H9 (cell line): ENCODE results near the gene TMEM192. TPM values are rescaled to one million over a fixed set of nuclear protein-coding genes. Genes with fewer than 3 reads are reported as not detected.

ENCODE experiments used
- DNase-seq: peaks from one replicate; pipeline ENCODE4 v3.0.0-alpha.2; 2017
- H2AFZ ChIP-seq: one replicate; pipeline ENCODE4 v1.6.1; 2013; ENCODE audit warnings: mild to moderate bottlenecking, low read length, control low read depth, moderate library complexity
- H2AK5ac ChIP-seq: 2 replicates; pipeline ENCODE4 v1.6.1; 2013; ENCODE audit warnings: low read length, control low read depth, mixed read lengths; ENCODE audit not compliant: insufficient read length
- H2BK120ac ChIP-seq: one replicate; pipeline ENCODE4 v1.6.1; 2013; ENCODE audit warnings: low read depth, mild to moderate bottlenecking, low read length, control low read depth, inconsistent platforms; ENCODE audit not compliant: poor library complexity, severe bottlenecking
- H2BK12ac ChIP-seq: 2 replicates; pipeline ENCODE4 v1.6.1; 2013; ENCODE audit warnings: low read length, control low read depth, mixed read lengths, low read depth; ENCODE audit not compliant: insufficient read length
- H2BK15ac ChIP-seq: 2 replicates; pipeline ENCODE4 v1.6.1; 2013; ENCODE audit warnings: low read depth, low read length, control low read depth
- H2BK20ac ChIP-seq: one replicate; pipeline ENCODE4 v1.6.1; 2013; ENCODE audit warnings: low read depth, mild to moderate bottlenecking, low read length, control low read depth, inconsistent platforms; ENCODE audit not compliant: poor library complexity, severe bottlenecking
- H2BK5ac ChIP-seq: 2 replicates; pipeline ENCODE4 v1.6.1; 2013; ENCODE audit warnings: low read length, control low read depth, mixed read lengths; ENCODE audit not compliant: insufficient read length
- H3K14ac ChIP-seq: 2 replicates; pipeline ENCODE4 v1.6.1; 2013; ENCODE audit warnings: low read length, control low read depth; ENCODE audit not compliant: insufficient read depth
- H3K18ac ChIP-seq: 2 replicates; pipeline ENCODE4 v1.6.1; 2013; ENCODE audit warnings: low read depth, mild to moderate bottlenecking, mixed read lengths, low read length, control low read depth; ENCODE audit not compliant: insufficient read length
- H3K23ac ChIP-seq: 2 replicates; pipeline ENCODE4 v1.6.1; 2013; ENCODE audit warnings: low read length, control low read depth, mixed read lengths, low read depth; ENCODE audit not compliant: insufficient read length
- H3K23me2 ChIP-seq: 2 replicates; pipeline ENCODE4 v1.6.1; 2013; ENCODE audit warnings: low read depth, mild to moderate bottlenecking, mixed read lengths, low read length, control low read depth; ENCODE audit not compliant: insufficient read length, poor library complexity, severe bottlenecking
- H3K27ac ChIP-seq: 2 replicates; pipeline ENCODE4 v1.5.1; 2013; ENCODE audit warnings: low read length, control low read depth, mixed read lengths, low read depth; ENCODE audit not compliant: insufficient read length
- H3K27me3 ChIP-seq: 2 replicates; pipeline ENCODE4 v1.6.1; 2013; ENCODE audit warnings: low read length, control low read depth, inconsistent platforms; ENCODE audit not compliant: insufficient read depth
- H3K4ac ChIP-seq: 2 replicates; pipeline ENCODE4 v1.6.1; 2013; ENCODE audit warnings: low read depth, mild to moderate bottlenecking, control low read depth, inconsistent platforms, low read length, moderate library complexity
- H3K4me1 ChIP-seq: 2 replicates; pipeline ENCODE4 v1.6.1; 2013; ENCODE audit warnings: low read length, control low read depth, inconsistent platforms; ENCODE audit not compliant: insufficient read depth
- H3K4me2 ChIP-seq: 2 replicates; pipeline ENCODE4 v1.6.1; 2013; ENCODE audit warnings: low read length, control low read depth, mixed read lengths; ENCODE audit not compliant: insufficient read length, insufficient read depth
- H3K56ac ChIP-seq: 2 replicates; pipeline ENCODE4 v1.6.1; 2013; ENCODE audit warnings: low read depth, mild to moderate bottlenecking, mixed read lengths, low read length, control low read depth; ENCODE audit not compliant: insufficient read length
- H3K79me1 ChIP-seq: 2 replicates; pipeline ENCODE4 v1.6.1; 2013; ENCODE audit warnings: low read depth, mild to moderate bottlenecking, moderate library complexity, low read length, control low read depth, inconsistent platforms; ENCODE audit not compliant: insufficient read depth, poor library complexity, severe bottlenecking
- H3K79me2 ChIP-seq: 2 replicates; pipeline ENCODE4 v1.6.1; 2013; ENCODE audit warnings: low read length, control low read depth, inconsistent platforms; ENCODE audit not compliant: insufficient read depth
- H3K9ac ChIP-seq: 2 replicates; pipeline ENCODE4 v1.6.1; 2013; ENCODE audit warnings: low read length, control low read depth, mixed read lengths; ENCODE audit not compliant: insufficient read length; ENCODE audit errors: extremely low read depth
- H3K9me3 ChIP-seq: one replicate; pipeline ENCODE4 v1.6.1; 2013; ENCODE audit warnings: low read depth, low read length, inconsistent platforms; ENCODE audit not compliant: control insufficient read depth
- H3T11ph ChIP-seq: one replicate; pipeline ENCODE4 v1.6.1; 2013; ENCODE audit warnings: mild to moderate bottlenecking, low read length, control low read depth, inconsistent platforms
- H4K20me1 ChIP-seq: one replicate; pipeline ENCODE4 v1.6.1; 2013; ENCODE audit not compliant: control insufficient read depth, insufficient read length, insufficient read depth
- H4K5ac ChIP-seq: 2 replicates; pipeline ENCODE4 v1.6.1; 2013; ENCODE audit warnings: low read depth, mild to moderate bottlenecking, mixed read lengths, low read length, control low read depth; ENCODE audit not compliant: insufficient read length
- H4K8ac ChIP-seq: replicated peaks from 2 replicates; pipeline ENCODE4 v1.6.1; 2013; ENCODE audit warnings: low read length, control low read depth, mixed read lengths, low read depth; ENCODE audit not compliant: insufficient read length
- H4K91ac ChIP-seq: 2 replicates; pipeline ENCODE4 v1.6.1; 2013; ENCODE audit warnings: low read depth, mild to moderate bottlenecking, moderate library complexity, mixed read lengths, low read length, control low read depth; ENCODE audit not compliant: insufficient read length
- H3K27ac Mint-ChIP-seq, 3 experiments: 2 replicates in 2 of 3; 3 replicates in 1 of 3; pipeline ENCODE4 v1.8.0; 2020 to 2021; ENCODE audit warnings: mixed read lengths in 3 of 3, mild to moderate bottlenecking in 1 of 3, moderate library complexity in 1 of 3
- H3K27me3 Mint-ChIP-seq: 2 replicates; pipeline ENCODE4 v1.8.0; 2021; ENCODE audit warnings: low read depth, mild to moderate bottlenecking, moderate library complexity, mixed read lengths
- H3K36me3 Mint-ChIP-seq, 3 experiments: 2 replicates in 2 of 3; 3 replicates in 1 of 3; pipeline ENCODE4 v1.8.0; 2020 to 2021; ENCODE audit warnings: low read depth in 3 of 3, mixed read lengths in 3 of 3; ENCODE audit not compliant: insufficient read depth in 1 of 3
- H3K4me1 Mint-ChIP-seq, 2 experiments: 2 replicates each; pipeline ENCODE4 v1.8.0; 2020; ENCODE audit warnings: mixed read lengths in 2 of 2
- H3K4me3 Mint-ChIP-seq, 2 experiments: 2 replicates in 1 of 2; 3 replicates in 1 of 2; pipeline ENCODE4 v1.8.0; 2020 to 2021; ENCODE audit warnings: mild to moderate bottlenecking in 2 of 2, mixed read lengths in 2 of 2, moderate library complexity in 1 of 2
- H3K9me3 Mint-ChIP-seq, 2 experiments: 2 replicates in 1 of 2; 3 replicates in 1 of 2; pipeline ENCODE4 v1.8.0; 2020; ENCODE audit warnings: mild to moderate bottlenecking in 2 of 2, mixed read lengths in 2 of 2, moderate library complexity in 1 of 2
- total RNA-seq: library from RNA; stranded (reverse); gene quantifications from 2 replicates; pipeline ENCODE4 v1.2.1, GENCODE V29; 2021
- TF ChIP-seq, protein P1 (sequence below): fragments of 200-600 bp; sonication (generic); conservative IDR thresholded peaks from 3 replicates; pipeline ENCODE4 v1.8.0; 2021; ENCODE audit warnings: antibody characterized with exemption, mild to moderate bottlenecking

Gene TMEM192
- total RNA-seq, 1 experiment from 2014 or later: 8.3 TPM

DNA sequence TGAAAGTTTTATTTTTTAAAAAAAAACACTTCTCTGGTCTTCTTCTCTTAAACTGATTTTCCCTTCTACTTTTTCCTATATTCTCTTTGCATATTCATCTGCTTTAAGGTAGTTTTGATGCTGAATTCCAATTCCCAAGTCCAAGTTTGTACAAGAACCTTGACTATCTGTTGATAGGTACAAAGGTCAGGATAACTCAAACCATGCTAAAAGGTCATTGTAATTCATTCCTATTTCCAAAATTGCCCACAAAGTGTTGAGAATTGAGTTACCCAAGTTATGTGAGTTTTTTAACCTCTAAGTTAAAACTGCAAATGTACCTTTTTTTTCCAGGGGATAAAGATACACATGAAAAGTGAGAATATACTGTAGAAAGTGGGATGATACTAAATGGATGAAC is 46.1 kb upstream of the TMEM192 start:
- no peak for DNase-seq
- Mint-ChIP-seq H3K27ac (no peak overlapping the region), H3K27me3 (no peaks in the 10 kb centered on the region; the same call in 1 of the 2 replicates), H3K4me3 (no peak overlapping the region), H3K9me3 (peaks cover 9 to 13% of the 10 kb centered on the region in 2 experiments; a peak in 4 of 5 replicates), H3K36me3 (peaks cover 0 to 13% (median 0%) of the 10 kb centered on the region in 3 experiments; a peak in 2 of 7 replicates), H3K4me1 (no peaks in the 10 kb centered on the region)
- Histone ChIP-seq H3K27me3 (no peaks in the 10 kb centered on the region), H3K27ac (no peak overlapping the region), H4K8ac (no peak overlapping the region), H3K9me3 (no peaks in the 10 kb centered on the region), H2BK5ac (no peak overlapping the region), H3K4me1 (no peaks in the 10 kb centered on the region), H3K18ac (no peak overlapping the region), H3K23ac (no peak overlapping the region), H4K20me1 (no peaks in the 10 kb centered on the region), H3K79me1 (no peaks in the 10 kb centered on the region), H3K4me2 (no peak overlapping the region), H2BK20ac (no peak overlapping the region), H4K5ac (no peak overlapping the region), H3K56ac (no peak overlapping the region), H2AFZ (no peak overlapping the region), H4K91ac (no peak overlapping the region), H3K14ac (no peak overlapping the region), H2BK15ac (no peak overlapping the region), H3K79me2 (no peaks in the 10 kb centered on the region), H2AK5ac (no peak overlapping the region), H3K4ac (no peak overlapping the region), H3K9ac (no peak overlapping the region), H2BK120ac (no peak overlapping the region), H3T11ph (no peak overlapping the region), H2BK12ac (no peak overlapping the region), H3K23me2 (no peaks in the 10 kb centered on the region)
- TF ChIP-seq, protein P1, sequence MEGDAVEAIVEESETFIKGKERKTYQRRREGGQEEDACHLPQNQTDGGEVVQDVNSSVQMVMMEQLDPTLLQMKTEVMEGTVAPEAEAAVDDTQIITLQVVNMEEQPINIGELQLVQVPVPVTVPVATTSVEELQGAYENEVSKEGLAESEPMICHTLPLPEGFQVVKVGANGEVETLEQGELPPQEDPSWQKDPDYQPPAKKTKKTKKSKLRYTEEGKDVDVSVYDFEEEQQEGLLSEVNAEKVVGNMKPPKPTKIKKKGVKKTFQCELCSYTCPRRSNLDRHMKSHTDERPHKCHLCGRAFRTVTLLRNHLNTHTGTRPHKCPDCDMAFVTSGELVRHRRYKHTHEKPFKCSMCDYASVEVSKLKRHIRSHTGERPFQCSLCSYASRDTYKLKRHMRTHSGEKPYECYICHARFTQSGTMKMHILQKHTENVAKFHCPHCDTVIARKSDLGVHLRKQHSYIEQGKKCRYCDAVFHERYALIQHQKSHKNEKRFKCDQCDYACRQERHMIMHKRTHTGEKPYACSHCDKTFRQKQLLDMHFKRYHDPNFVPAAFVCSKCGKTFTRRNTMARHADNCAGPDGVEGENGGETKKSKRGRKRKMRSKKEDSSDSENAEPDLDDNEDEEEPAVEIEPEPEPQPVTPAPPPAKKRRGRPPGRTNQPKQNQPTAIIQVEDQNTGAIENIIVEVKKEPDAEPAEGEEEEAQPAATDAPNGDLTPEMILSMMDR: no peak
